HK-2 (cell line): Measurements from ENCODE around the gene MOGAT1.
"Not testable (repeated sequence)": the region's sequence is repeated elsewhere in the genome, so short reads cannot be mapped to it uniquely, and the experiment has no call there.

Experiments used
- DNase-seq: peaks from one replicate; pipeline ENCODE4 v3.0.0-alpha.2; 2018; ENCODE audit not compliant: unreplicated experiment

MOGAT1 gene

GRCh38 chr2:222710736-222711135 is 39.3 kb downstream of the MOGAT1 start:
- DNase-seq = no peak

GRCh38 chr2:222711315-222711940 is 40.0 kb downstream of the MOGAT1 start:
- DNase-seq = no peak

- DNase-seq = no peak
Measured at GRCh38 chr2:222713002-222713401, 41.5 kb downstream of the MOGAT1 start.

- DNase-seq = no peak
Measured at GRCh38 chr2:222714361-222715241, 43.1 kb downstream of the MOGAT1 start.

GRCh38 chr2:222715742-222716141 is 44.3 kb downstream of the MOGAT1 start:
- DNase-seq = no peak

GRCh38 chr2:222719787-222720186 is 48.3 kb downstream of the MOGAT1 start:
- not testable (repeated sequence) for DNase-seq

- DNase-seq = not testable (repeated sequence)
Measured at GRCh38 chr2:222721597-222721996, 50.1 kb downstream of the MOGAT1 start.

GRCh38 chr2:222722327-222722946 is 51.0 kb downstream of the MOGAT1 start:
- DNase-seq = no peak

GRCh38 chr2:222724208-222724607 is 52.8 kb downstream of the MOGAT1 start:
- no peak for DNase-seq

GRCh38 chr2:222728621-222729020 is 57.2 kb downstream of the MOGAT1 start:
- no peak for DNase-seq

- DNase-seq = no peak
Measured at GRCh38 chr2:222730366-222730999, 59.0 kb downstream of the MOGAT1 start.

- no peak for DNase-seq
Measured at GRCh38 chr2:222731201-222731621, 59.8 kb downstream of the MOGAT1 start.

- DNase-seq = no peak
Measured at GRCh38 chr2:222732489-222733178, 61.2 kb downstream of the MOGAT1 start.

- DNase-seq = no peak
Measured at GRCh38 chr2:222733470-222733845, 62.0 kb downstream of the MOGAT1 start.

GRCh38 chr2:222733846-222734702 is 62.6 kb downstream of the MOGAT1 start:
- DNase-seq = no peak

- no peak for DNase-seq
Measured at GRCh38 chr2:222734703-222735014, 63.2 kb downstream of the MOGAT1 start.

- no peak for DNase-seq
Measured at GRCh38 chr2:222736301-222736700, 64.8 kb downstream of the MOGAT1 start.

- no peak for DNase-seq
Measured at GRCh38 chr2:222736924-222737323, 65.5 kb downstream of the MOGAT1 start.

GRCh38 chr2:222738312-222738711 is 66.9 kb downstream of the MOGAT1 start:
- DNase-seq = no peak

GRCh38 chr2:222738809-222739208 is 67.4 kb downstream of the MOGAT1 start:
- no peak for DNase-seq

GRCh38 chr2:222739939-222740338 is 68.5 kb downstream of the MOGAT1 start:
- no peak for DNase-seq
